HEK293 (cell line): ENCODE measurements around the gene CPA4.

Experiments used
- BCL11B ChIP-seq: fragments of 450-650 bp; formaldehyde crosslinking; IDR thresholded peaks from 2 replicates; pipeline ENCODE4 v1.5.1; 2016; ENCODE audit warnings: low read depth, missing biosample characterization, missing genetic modification characterization
- CTCF ChIP-seq: fragments of 450-650 bp; formaldehyde crosslinking; IDR thresholded peaks from 2 replicates; pipeline ENCODE4 v1.5.1; 2016; ENCODE audit warnings: missing biosample characterization, missing genetic modification characterization
- ZBTB10 ChIP-seq: fragments of 450-650 bp; formaldehyde crosslinking; IDR thresholded peaks from 2 replicates; pipeline ENCODE4 v1.5.1; 2016; ENCODE audit warnings: missing biosample characterization, missing genetic modification characterization
- ZNF324 ChIP-seq: fragments of 450-650 bp; formaldehyde crosslinking; IDR thresholded peaks from 2 replicates; pipeline ENCODE4 v1.5.1; 2016; ENCODE audit warnings: missing biosample characterization, missing genetic modification characterization

GRCh38 chr7:130345136-130345535 lies 52.2 kb downstream of the CPA4 start:
- TF ChIP-seq CTCF (no peak), ZBTB10 (tag by site-specific recombination) (no peak), BCL11B (tag by site-specific recombination) (no peak), ZNF324 (tag by site-specific recombination) (no peak)
